Stimulated activated memory B cell treated with anti-CD40 and anti-IgM and Interleukin-4, amounts not matched to agents 10 μg/mL and 1 μg/mL and 100 μg/mL, for 72 hours (primary cell): ENCODE data around the gene CUBN.

ENCODE experiments used
- ATAC-seq: fragments of 150-1000 bp; cut with Tn5 transposase; 2 replicates; pipeline ENCODE4 v1.10.0; 2021
- H3K27ac Mint-ChIP-seq: one replicate; pipeline ENCODE4 v1.8.0; 2022; ENCODE audit warnings: mild to moderate bottlenecking, mixed read lengths
- H3K27me3 Mint-ChIP-seq: one replicate; pipeline ENCODE4 v1.8.0; 2022; ENCODE audit warnings: mixed read lengths
- H3K36me3 Mint-ChIP-seq: one replicate; pipeline ENCODE4 v1.8.0; 2022; ENCODE audit warnings: mixed read lengths
- H3K4me1 Mint-ChIP-seq: one replicate; pipeline ENCODE4 v1.8.0; 2022; ENCODE audit warnings: mixed read lengths
- H3K4me3 Mint-ChIP-seq: one replicate; pipeline ENCODE4 v1.8.0; 2022; ENCODE audit warnings: mild to moderate bottlenecking, moderate library complexity, mixed read lengths
- H3K9me3 Mint-ChIP-seq: one replicate; pipeline ENCODE4 v1.8.0; 2022; ENCODE audit warnings: mixed read lengths

Gene CUBN

DNA sequence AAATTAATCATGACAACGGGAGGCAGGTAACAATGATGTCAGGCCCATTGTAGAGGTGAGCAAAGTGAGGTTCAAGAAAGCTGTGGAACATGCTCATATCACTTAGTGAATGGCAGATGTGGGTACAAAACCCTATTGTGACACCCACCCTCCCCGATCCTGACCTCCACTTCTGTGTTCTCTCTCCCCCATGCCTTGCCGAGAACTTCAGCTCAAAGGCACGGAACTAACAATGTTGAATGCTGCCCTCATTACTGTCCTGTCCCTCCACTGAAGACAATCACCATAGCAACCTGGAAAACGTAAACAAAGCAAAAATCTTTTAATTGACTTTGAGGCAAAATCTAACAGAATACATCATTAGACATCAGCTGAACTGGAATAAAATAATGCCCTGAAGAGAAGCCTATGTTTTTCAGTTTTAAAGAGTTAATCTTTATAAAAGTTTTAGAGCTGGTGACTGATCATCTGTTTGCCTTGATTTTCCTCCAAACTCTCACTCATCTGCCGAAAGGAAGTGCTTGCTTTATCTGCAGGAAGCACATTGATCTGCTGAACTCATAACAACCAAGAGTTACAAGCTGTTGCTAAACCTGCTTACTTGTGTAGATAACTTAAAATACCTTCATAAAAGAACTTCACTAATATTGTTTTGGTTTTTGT lies 133.6 kb downstream of the CUBN start:
- no peaks in the 10 kb centered on the region for H3K27me3 Mint-ChIP-seq
- H3K9me3 Mint-ChIP-seq: no peaks in the 10 kb centered on the region
- no peaks in the 10 kb centered on the region for H3K36me3 Mint-ChIP-seq
- no peak overlapping the region for H3K4me3 Mint-ChIP-seq
- H3K4me1 Mint-ChIP-seq: peaks cover 6% of the 10 kb centered on the region
- no peak for ATAC-seq
- H3K27ac Mint-ChIP-seq: no peak overlapping the region

DNA sequence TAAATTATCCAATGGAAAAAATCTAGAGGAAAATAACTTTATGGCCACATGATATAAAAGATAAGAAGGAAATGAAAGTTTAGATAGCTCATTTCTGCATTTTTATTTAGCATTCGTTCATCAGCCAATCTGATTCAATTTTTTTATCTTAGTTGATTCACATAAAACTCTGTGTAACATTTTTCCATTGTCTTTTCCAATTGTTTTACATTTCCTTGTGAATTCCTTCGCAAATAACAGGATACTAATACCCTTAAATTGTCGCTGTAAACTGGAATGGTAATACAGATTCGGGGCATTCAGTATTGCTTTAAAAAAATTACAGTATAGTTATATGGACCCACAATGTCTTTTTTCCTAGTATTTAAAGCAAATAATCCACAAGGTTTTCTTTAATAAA lies 136.4 kb downstream of the CUBN start:
- no peak overlapping the region for H3K27ac Mint-ChIP-seq
- no peaks in the 10 kb centered on the region for H3K9me3 Mint-ChIP-seq
- H3K27me3 Mint-ChIP-seq: no peaks in the 10 kb centered on the region
- no peak for ATAC-seq
- H3K4me1 Mint-ChIP-seq: peaks cover 6% of the 10 kb centered on the region
- no peak overlapping the region for H3K4me3 Mint-ChIP-seq
- peaks cover 4% of the 10 kb centered on the region for H3K36me3 Mint-ChIP-seq

DNA sequence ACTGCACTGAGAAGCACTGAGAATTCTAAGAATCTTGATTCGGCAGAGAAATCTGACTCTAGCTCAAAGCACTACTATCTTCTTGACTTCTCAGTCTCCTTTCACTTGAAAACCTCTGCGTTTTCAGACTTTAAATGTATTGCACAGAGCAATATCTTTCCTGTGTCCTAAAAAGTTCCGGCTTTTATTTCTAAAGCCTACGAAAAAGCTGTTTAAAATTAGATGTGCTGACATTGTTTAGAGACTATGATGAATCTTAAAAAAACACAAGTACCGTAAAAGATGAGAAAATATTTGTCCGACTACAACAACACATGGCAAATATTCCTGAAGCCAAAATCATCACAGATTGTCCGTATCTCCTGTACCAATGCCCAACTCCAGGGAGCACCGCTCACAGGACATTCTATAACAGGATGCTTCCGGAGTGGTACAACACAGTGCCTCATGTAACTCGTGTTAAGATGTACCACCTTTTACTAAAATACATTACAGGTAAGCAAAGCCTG lies 136.9 kb downstream of the CUBN start:
- no peak for ATAC-seq
- Mint-ChIP-seq H3K36me3 (peaks cover 4% of the 10 kb centered on the region), H3K4me1 (peaks cover 6% of the 10 kb centered on the region), H3K27ac (no peak overlapping the region), H3K4me3 (no peak overlapping the region), H3K27me3 (no peaks in the 10 kb centered on the region), H3K9me3 (no peaks in the 10 kb centered on the region)

DNA sequence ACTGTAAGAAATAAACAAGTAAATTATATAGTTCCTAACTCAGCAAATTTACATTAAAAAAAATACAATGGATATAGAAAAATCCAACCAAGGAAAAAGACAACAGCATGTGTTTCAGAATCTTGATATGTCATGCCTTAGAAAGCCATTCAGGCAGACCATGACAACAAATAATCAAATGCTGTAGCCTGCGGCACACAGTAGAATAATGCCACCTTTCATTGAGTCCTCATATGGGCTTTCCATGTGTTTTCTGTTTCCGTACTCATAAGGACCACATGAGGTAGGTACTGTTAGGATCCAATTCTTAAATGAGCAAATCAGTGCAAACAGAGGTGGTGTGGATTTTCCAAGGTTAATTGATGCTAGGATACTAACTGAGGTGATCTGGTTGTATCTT lies 138.6 kb downstream of the CUBN start:
- H3K27me3 Mint-ChIP-seq: no peaks in the 10 kb centered on the region
- H3K4me1 Mint-ChIP-seq: peaks cover 3% of the 10 kb centered on the region

DNA sequence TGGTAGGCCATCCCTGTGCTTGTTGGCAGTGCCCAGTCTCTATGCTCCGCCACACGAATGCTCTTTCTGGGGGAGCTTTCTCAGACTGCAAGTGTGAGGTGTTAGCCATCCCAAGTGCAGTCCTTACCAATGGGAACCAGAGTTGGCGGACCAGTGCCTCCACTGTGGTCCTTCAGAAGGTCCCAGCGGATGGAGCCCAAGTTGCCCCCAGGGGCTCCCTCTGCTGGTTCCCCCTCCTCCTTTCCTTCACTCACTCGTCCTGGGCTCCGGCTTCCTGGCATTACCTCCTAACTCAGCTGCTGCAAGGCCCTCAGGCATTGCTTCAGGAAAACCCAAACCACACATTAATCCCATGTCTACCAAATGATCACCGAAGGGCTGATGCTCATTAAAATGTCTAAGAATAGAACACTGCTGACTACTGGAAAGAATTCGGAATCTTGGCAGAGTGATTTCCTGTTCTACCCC lies 139.8 kb downstream of the CUBN start:
- ATAC-seq: no peak
- peaks cover 4% of the 10 kb centered on the region for H3K36me3 Mint-ChIP-seq
- no peaks in the 10 kb centered on the region for H3K4me1 Mint-ChIP-seq
- no peak overlapping the region for H3K4me3 Mint-ChIP-seq
- no peaks in the 10 kb centered on the region for H3K27me3 Mint-ChIP-seq
- H3K9me3 Mint-ChIP-seq: no peaks in the 10 kb centered on the region
- no peak overlapping the region for H3K27ac Mint-ChIP-seq

More for the DNA sequence above, 138.6 kb downstream of the CUBN start:
- Mint-ChIP-seq H3K27ac (no peak overlapping the region), H3K36me3 (peaks cover 4% of the 10 kb centered on the region), H3K4me3 (no peak overlapping the region), H3K9me3 (no peaks in the 10 kb centered on the region)
- ATAC-seq: no peak

DNA sequence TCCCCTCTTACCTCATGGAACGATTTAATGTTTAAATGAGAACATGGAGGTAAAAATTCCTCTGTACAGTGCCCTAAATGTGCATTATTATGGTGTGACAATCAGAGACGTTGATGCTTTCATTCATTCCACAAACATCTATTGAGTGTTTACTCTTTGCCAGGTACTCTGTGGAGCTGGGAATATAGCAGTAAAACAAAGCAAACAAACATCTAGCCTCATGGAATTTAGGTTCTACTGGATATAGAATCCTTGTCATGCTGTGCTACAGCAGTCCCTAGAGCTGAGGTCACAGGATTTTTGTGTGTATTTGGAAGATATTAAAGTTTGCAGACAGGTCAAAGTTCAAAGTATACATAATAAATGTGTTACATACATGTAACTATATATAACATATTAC lies 140.7 kb downstream of the CUBN start:
- Mint-ChIP-seq H3K27ac (no peak overlapping the region), H3K36me3 (peaks cover 4% of the 10 kb centered on the region), H3K27me3 (no peaks in the 10 kb centered on the region), H3K4me3 (no peak overlapping the region), H3K4me1 (no peaks in the 10 kb centered on the region), H3K9me3 (no peaks in the 10 kb centered on the region)
- ATAC-seq: no peak

DNA sequence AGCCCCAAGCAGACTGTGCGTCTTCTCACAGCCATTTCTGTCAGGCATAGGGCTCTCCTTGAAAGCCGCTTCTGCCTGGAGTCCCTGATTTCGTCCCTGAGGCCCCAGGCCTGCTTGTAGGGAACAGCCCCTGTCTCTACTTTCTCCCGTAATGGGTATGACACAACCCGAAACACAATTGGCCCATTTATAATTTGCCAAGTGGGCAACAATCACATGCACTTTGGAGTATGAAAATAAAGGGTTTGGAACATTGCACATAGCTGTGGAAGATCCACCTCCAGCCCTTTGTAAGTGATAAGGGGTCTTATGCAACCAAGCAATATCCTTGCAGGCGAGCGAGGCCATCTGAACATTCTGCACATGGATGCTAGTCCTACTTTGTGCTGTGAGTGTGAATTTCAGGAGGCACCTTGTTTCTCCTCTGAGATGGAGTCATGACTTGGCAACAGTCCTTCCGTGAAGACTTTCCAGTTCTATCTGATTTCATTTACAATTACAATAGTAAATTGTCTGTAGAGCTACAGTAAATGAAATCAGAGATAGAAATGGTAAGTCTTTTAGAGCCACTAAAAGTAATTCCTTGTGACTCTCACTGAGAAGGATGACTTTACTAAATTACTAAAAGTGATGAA lies 141.5 kb downstream of the CUBN start:
- Mint-ChIP-seq H3K27me3 (no peaks in the 10 kb centered on the region), H3K9me3 (no peaks in the 10 kb centered on the region), H3K4me1 (no peaks in the 10 kb centered on the region), H3K36me3 (peaks cover 4% of the 10 kb centered on the region), H3K27ac (no peak overlapping the region), H3K4me3 (no peak overlapping the region)
- no peak for ATAC-seq

DNA sequence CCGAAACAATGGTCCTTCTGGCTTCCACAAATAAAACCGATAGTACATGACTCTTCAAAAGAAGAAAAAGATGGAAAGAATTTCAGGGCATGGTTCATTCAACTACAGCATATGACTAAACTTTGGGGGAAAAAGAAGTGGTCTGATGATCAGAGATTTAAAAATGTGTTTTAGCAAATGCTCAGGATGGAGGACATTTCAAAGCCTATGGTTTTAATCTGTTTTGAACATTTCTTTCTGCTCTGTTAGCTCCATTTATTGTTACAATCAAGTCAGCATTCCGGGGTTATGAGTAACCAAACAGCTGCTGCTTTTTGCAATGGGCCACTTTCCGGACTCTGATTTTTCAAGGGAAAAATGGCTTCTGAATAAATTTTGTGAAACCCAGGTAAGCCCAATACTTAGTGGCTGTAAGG lies 142.4 kb downstream of the CUBN start:
- no peak for ATAC-seq
- H3K27ac Mint-ChIP-seq: no peak overlapping the region

DNA sequence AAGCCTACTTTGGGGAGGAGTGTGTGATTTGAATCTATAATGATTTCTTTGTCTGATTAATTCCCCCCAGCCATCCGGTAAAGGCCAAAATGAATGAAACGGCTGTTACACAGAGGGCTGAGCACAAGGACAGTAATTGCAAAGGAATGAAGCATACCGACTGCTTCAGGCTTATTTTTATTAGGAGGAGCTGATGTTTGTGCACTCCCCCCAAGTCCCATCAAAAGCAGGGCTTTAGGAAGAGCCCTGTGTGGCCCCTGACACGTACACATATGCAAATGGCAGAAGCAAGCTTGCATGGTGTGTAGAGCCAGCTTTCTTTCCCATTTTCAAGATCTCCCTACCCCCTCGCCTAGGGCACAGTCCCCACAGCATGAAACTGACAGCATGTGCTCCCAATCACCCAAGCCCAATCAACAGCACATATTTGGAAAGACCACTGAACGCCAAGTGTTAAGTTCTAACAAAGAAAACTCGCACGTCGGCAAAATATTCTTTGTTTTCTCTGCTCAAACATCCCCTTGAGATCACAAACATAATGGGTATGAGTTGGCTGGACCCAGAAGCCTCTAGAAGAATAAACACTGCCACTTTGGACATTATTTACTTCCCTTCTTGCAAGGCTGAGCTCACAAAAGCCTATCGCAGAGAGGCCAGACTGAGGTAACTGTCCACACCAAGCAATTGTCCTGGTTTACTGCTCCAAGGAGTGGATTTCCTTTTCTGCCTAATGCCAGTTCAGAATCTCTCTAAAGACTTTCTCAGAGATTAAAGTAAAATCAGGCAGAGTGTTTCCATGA lies 143.0 kb downstream of the CUBN start:
- Mint-ChIP-seq H3K4me3 (no peak overlapping the region), H3K27me3 (no peaks in the 10 kb centered on the region), H3K36me3 (peaks cover 4% of the 10 kb centered on the region), H3K4me1 (no peaks in the 10 kb centered on the region), H3K9me3 (no peaks in the 10 kb centered on the region), H3K27ac (no peak overlapping the region)
- ATAC-seq: no peak

More for the DNA sequence above, 142.4 kb downstream of the CUBN start:
- Mint-ChIP-seq H3K4me1 (no peaks in the 10 kb centered on the region), H3K9me3 (no peaks in the 10 kb centered on the region), H3K36me3 (peaks cover 4% of the 10 kb centered on the region), H3K27me3 (no peaks in the 10 kb centered on the region), H3K4me3 (no peak overlapping the region)

DNA sequence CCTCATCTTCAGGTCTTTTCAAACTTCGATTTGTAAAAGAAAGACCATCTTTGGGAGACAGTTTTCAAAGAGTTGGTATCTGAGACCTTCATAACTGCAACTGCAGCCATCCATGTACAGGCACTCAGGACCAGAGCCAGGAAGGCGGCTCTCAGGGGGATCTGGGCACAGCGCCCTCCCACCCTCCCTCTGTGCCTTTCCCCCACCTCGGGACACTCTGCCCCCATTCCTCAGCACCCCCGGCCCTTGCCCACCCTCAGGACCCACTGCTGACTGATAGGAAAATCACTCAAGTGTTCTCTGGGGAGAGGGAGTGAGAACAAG lies 143.6 kb downstream of the CUBN start:
- Mint-ChIP-seq H3K27ac (no peak overlapping the region), H3K9me3 (no peaks in the 10 kb centered on the region), H3K27me3 (no peaks in the 10 kb centered on the region), H3K36me3 (peaks cover 4% of the 10 kb centered on the region), H3K4me1 (no peaks in the 10 kb centered on the region), H3K4me3 (no peak overlapping the region)
- no peak for ATAC-seq

DNA sequence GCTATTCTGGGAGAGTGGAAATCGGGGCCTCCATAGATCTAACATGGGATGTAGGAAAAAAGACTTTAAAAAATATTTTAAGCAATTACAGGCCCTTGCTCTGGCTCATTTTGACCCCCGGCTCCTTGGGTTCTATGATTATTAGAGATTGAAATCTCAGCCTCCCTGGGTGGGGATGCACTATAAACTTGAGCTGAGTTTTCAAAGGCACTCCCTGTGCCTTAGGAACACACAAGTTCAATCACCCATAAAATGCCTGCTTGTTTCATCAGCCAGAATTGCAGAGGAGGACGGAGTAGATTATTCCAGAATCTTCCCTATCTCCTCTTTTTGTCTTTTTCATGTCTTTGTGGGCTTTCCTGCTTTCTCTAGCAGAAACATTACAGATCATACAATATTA lies 145.4 kb downstream of the CUBN start:
- no peaks in the 10 kb centered on the region for H3K27me3 Mint-ChIP-seq
- no peaks in the 10 kb centered on the region for H3K4me1 Mint-ChIP-seq
- no peak for ATAC-seq
- H3K27ac Mint-ChIP-seq: no peak overlapping the region
- no peak overlapping the region for H3K4me3 Mint-ChIP-seq
- peaks cover 2% of the 10 kb centered on the region for H3K36me3 Mint-ChIP-seq
- no peaks in the 10 kb centered on the region for H3K9me3 Mint-ChIP-seq

DNA sequence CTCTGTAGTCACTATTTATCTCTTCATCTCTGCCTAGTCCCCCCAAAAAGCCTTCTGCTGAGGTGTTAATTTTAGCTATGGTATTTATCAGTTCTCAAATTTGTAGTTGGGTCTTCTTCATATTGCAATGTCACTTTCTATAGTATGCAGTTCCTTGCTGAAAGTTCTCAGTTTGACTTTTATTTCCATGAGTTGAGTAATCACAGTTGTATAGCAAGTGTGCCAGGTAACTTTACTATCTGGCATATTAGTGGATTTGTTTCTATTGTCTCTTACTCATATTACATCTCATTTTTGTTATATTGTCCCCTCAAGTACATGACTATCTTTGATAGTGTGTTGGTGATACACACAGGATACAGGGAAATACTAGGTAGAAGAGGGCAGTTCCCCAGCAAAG lies 152.8 kb downstream of the CUBN start:
- Mint-ChIP-seq H3K9me3 (no peaks in the 10 kb centered on the region), H3K27me3 (no peaks in the 10 kb centered on the region), H3K27ac (no peak overlapping the region), H3K36me3 (peaks cover 17% of the 10 kb centered on the region), H3K4me3 (no peak overlapping the region), H3K4me1 (no peaks in the 10 kb centered on the region)
- no peak for ATAC-seq

DNA sequence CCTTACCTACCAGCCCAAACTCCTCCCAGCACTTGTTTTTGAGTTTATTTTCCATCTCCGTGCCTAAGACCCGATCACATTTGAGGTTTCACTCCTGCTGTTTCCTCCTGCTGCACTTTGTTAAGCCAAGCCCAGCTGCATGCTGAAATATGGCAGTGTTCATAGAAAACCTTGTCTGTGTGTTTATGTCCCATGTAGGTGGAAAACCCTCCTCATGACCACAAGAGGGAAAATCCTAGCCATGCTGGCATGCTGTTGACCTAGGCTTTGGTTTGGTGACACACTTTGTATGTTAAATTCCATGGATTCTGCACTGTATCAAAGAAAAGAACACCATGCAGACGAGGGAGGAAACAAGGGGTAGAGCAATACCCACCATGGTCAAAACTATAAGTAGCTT lies 154.4 kb downstream of the CUBN start:
- ATAC-seq: no peak
- Mint-ChIP-seq H3K36me3 (peaks cover 17% of the 10 kb centered on the region), H3K27me3 (no peaks in the 10 kb centered on the region), H3K27ac (no peak overlapping the region), H3K9me3 (no peaks in the 10 kb centered on the region), H3K4me3 (no peak overlapping the region), H3K4me1 (no peaks in the 10 kb centered on the region)

DNA sequence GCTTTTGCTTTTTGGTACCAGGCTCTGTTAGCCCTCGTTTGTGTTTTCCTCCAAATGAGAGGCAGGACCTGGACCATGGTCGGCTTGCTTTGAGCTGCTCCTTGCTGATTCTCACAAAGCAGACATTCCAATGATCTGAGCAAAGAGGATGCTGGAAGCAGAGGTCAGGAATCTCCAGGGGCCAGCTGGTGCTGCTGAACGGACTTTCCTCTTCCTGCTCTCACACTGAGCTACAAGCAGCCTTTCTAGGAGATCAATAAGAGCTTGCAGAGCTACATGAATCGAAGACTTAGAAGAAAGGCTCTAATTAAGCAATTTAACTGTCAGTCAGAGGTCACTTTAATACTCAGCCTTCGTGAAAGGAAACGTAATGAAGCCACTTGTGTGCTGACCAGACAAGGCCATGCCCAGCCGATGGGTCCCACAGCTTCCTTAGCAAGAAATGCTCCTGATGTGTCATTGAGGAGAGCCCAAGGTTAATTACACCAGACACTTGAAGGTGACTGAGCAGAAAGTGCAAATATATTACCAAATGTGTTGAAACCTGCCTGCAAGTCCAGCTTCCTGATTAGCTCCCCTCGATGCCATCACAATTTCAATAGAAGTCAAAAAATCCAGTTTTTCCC lies 161.1 kb downstream of the CUBN start:
- Mint-ChIP-seq H3K4me3 (no peak overlapping the region), H3K4me1 (no peaks in the 10 kb centered on the region), H3K36me3 (no peaks in the 10 kb centered on the region), H3K27me3 (no peaks in the 10 kb centered on the region), H3K9me3 (no peaks in the 10 kb centered on the region), H3K27ac (no peak overlapping the region)
- ATAC-seq: no peak

DNA sequence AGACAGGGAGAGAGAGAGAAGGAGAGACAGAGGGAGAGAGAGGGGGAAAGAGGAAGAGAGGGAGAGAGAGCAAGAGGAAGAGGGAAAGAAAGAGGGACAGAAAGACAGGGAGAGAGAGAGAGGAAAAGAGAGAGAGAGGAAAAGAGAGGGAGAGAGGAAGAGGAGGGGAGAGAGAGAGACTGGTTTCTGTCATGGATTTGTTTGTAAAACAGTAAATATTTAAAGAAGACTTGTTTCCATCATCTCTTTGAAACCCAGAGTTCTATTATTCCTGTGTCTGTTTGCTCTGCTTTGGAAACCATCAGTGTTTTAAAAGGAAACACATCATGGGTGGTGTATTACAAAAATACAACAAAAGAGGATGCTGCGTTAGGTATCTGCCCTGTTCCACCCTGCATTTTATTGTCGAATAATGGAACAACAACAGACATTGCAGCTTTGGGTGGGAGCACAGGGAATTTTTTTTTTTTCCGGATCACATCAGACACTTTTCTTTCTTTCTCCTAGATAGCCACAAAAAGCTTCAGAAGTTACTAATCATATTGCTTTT lies 161.7 kb downstream of the CUBN start:
- H3K27me3 Mint-ChIP-seq: no peaks in the 10 kb centered on the region
- H3K27ac Mint-ChIP-seq: no peak overlapping the region
- no peaks in the 10 kb centered on the region for H3K9me3 Mint-ChIP-seq
- H3K36me3 Mint-ChIP-seq: no peaks in the 10 kb centered on the region
- no peak for ATAC-seq
- no peaks in the 10 kb centered on the region for H3K4me1 Mint-ChIP-seq
- no peak overlapping the region for H3K4me3 Mint-ChIP-seq
